ENCODE results near the gene LONRF2. TPM values are rescaled to one million over a fixed set of nuclear protein-coding genes. Genes with fewer than 3 reads are reported as not detected.
A peak's percentile ranks its signal among the peaks of the same experiment; 100 is the strongest.

Gene LONRF2
- total and polyA plus RNA-seq, 2 of the 13 experiments (the other 11 are each of a cell fraction or from before 2014, with no cell fraction given): not detected

DNA sequence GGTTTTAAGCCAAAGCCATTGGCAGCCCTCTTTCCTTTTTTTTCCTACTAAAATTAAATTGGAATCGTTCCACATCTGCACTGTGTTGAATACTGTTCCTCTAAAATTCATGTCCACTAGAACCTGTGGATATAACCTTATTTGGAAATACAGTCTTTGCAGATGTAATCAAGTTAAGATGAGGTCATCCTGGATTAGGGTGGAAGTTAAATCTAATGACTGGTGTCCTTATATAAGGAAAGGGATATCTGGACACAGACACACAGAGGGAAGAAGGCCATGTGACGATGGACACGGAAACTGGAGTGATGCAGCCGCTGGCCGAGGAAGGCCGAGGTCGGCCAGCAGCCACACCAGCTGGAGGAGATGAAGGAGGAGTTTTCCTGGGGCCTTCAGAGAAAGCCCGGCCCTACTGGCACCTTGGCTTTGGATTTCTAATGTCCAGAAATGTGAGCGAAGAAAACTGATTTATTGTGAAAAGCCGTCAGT is 49.4 kb downstream of the LONRF2 start (continued):
- peak; percentile 66 for TF ChIP-seq ATF7 (IDR thresholded peaks at IDR 0.05)
- TF ChIP-seq ATF7 (CRISPR knock-in tag; IDR thresholded peaks at IDR 0.05): no peak

GRCh38 chr2:100271210-100271609 is 51.1 kb downstream of the LONRF2 start:
- Histone ChIP-seq H3K9me3 (ENCODE audit: low read length) (no peaks in the 10 kb centered on the region), H3K27me3 (ENCODE audit: control insufficient read depth in 1 of 2, insufficient read depth in 2 of 2, low read length in 2 of 2) (peaks cover 2 to 15% of the 10 kb centered on the region in 2 experiments; a peak in 3 of 5 replicates), H4K20me1 (ENCODE audit: insufficient read depth, low read length) (no peaks in the 10 kb centered on the region), H3K79me2 (ENCODE audit: insufficient read depth, low read length) (no peaks in the 10 kb centered on the region), H3K4me3 (replicated peaks in 1 of 3; ENCODE audit: insufficient read depth in 1 of 3, low read depth in 2 of 3, low read length in 3 of 3) (no peak overlapping the region), H3K4me2 (ENCODE audit: low read depth, low read length) (no peak overlapping the region), H3K4me1 (ENCODE audit: insufficient read depth, low read length) (peaks cover 11% of the 10 kb centered on the region), H3K27ac (ENCODE audit: extremely low read length, insufficient read depth, low read length) (no peak overlapping the region), H3K9ac (ENCODE audit: insufficient read depth, low read depth, low read length) (no peak overlapping the region), H3K36me3 (replicated peaks in 1 of 2; ENCODE audit: control insufficient read depth in 1 of 2, insufficient read depth in 2 of 2, low read length in 2 of 2) (no peaks in the 10 kb centered on the region), H2AFZ (ENCODE audit: low read length) (no peak overlapping the region)
- POLR2A ChIA-PET: no interaction called here
- CTCF ChIA-PET (ENCODE audit: low intra/inter-chr PET ratio, low total read pairs): no interaction called here
- TF ChIP-seq ZNF12 (CRISPR knock-in tag; IDR thresholded peaks at IDR 0.05) (peak; percentile 84), TIGD3 (CRISPR knock-in tag; IDR thresholded peaks at IDR 0.05; ENCODE audit: borderline replicate concordance) (no peak), MXI1 (IDR thresholded peaks at IDR 0.05; ENCODE audit: borderline replicate concordance, low read depth, low read length) (no peak), ELF3 (CRISPR knock-in tag; IDR thresholded peaks at IDR 0.05) (no peak), RAD51 (IDR thresholded peaks at IDR 0.05; ENCODE audit: borderline replicate concordance) (no peak), RFXAP (CRISPR knock-in tag; IDR thresholded peaks at IDR 0.05; ENCODE audit: borderline replicate concordance) (no peak), NRL (CRISPR knock-in tag; IDR thresholded peaks at IDR 0.05; ENCODE audit: borderline replicate concordance) (no peak), NFKBIZ (CRISPR knock-in tag; IDR thresholded peaks at IDR 0.05) (no peak)
- ATAC-seq: no peak
- no peak for DNase-seq (ENCODE audit: low spot score)
- intact Hi-C loops (cut with micrococcal nuclease; ENCODE audit: unreplicated experiment) (no loop called here), in situ Hi-C loops (cut with HindIII; ENCODE audit: extremely low pct_ligation_motif_present, low pct_unique_long_range_greater_than_20kb) (no loop called here)
- no TSS peak for BruUV-seq (replicated peaks)
- WGBS (ENCODE audit: low lambda C conversion rate): 58% methylated on average over 5 of the region's 5 CpGs
- no peak for FAIRE-seq
